Esophagus squamous epithelium (tissue), 4 donors: ENCODE measurements around the gene MYG1.

Source experiments
- POLR2A ChIP-seq, 4 donors: fragments of 450-650 bp; IDR thresholded peaks; one replicate each; pipeline ENCODE4 v1.6.1; 2017; ENCODE audit warnings: antibody characterized with exemption in 4 of 4, mild to moderate bottlenecking in 4 of 4, moderate library complexity in 3 of 4
- TF ChIP-seq, protein P1 (sequence below), 6 experiments: fragments of 450-650 bp in 4 of 6; fragments of 200-600 bp in 2 of 6; sonication (generic) in 2 of 6; IDR thresholded peaks; one replicate each; pipeline ENCODE4 v1.5.1; 2016 to 2019; ENCODE audit warnings: antibody characterized with exemption in 6 of 6, mild to moderate bottlenecking in 4 of 6, moderate library complexity in 4 of 6

DNA sequence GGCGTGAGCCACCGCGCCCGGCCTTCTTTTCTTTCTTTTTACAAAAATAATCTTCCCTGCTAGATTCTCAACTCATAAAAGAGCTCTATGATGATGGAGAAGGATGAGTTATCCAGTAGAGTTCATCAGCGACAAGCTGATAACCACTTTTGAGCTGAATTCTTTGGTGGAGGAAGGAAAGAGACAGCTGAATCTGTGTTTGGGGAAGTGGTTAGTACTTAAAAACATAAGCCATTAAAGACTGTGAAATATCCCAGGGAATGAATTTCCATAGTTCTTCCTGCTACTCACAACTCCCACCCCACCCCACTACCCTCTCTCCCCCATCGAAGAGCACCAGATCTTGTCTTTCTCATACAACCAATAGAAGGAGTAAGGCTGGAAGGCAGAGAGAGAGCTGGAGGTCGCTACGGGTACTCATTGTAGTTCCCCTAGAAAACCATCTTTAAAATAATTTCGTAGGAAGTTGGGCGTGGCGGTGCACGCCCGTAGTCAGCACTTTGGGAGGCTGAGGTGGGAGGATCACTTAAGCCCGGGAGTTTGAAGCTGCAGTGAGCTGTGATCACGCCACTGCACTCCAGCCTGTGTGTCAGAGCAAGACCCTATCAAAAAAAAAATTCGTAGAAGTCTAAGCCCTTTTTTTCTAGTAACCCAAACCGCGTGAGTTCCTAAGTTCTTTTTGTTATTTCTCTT lies 32.0 kb upstream of the MYG1 start:
- TF ChIP-seq, protein P1, sequence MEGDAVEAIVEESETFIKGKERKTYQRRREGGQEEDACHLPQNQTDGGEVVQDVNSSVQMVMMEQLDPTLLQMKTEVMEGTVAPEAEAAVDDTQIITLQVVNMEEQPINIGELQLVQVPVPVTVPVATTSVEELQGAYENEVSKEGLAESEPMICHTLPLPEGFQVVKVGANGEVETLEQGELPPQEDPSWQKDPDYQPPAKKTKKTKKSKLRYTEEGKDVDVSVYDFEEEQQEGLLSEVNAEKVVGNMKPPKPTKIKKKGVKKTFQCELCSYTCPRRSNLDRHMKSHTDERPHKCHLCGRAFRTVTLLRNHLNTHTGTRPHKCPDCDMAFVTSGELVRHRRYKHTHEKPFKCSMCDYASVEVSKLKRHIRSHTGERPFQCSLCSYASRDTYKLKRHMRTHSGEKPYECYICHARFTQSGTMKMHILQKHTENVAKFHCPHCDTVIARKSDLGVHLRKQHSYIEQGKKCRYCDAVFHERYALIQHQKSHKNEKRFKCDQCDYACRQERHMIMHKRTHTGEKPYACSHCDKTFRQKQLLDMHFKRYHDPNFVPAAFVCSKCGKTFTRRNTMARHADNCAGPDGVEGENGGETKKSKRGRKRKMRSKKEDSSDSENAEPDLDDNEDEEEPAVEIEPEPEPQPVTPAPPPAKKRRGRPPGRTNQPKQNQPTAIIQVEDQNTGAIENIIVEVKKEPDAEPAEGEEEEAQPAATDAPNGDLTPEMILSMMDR (IDR thresholded peaks at IDR 0.05) = no peak
- TF ChIP-seq POLR2A (IDR thresholded peaks at IDR 0.05) = no peak
